HL-60 (cell line): ENCODE data around the gene DENND4A.

Source experiments
- CTCF ChIP-seq: IDR thresholded peaks from one replicate; pipeline ENCODE4 v1.5.1; 2011; ENCODE audit warnings: low read length, control low read depth, inconsistent platforms; ENCODE audit not compliant: insufficient read depth
- POLR2AphosphoS5 ChIP-seq: IDR thresholded peaks from 2 replicates; pipeline ENCODE4 v1.6.1; 2012; ENCODE audit warnings: low read depth
- REST ChIP-seq: IDR thresholded peaks from 2 replicates; pipeline ENCODE4 v1.6.1; 2012; ENCODE audit warnings: low read depth; ENCODE audit not compliant: insufficient replicate concordance

GRCh38 chr15:65762399-65762798 lies 29.7 kb downstream of the DENND4A start:
- no peak for TF ChIP-seq CTCF
- no peak for TF ChIP-seq POLR2AphosphoS5
- no peak for TF ChIP-seq REST
